HEK293T (cell line): ENCODE measurements around the gene NPY.

Experiments
- CTCF ChIA-PET: fragments of 350-600 bp; formaldehyde crosslinking; extraction: SDS; loops from one replicate; lab custom pipeline; 2021; ENCODE audit warnings: antibody characterized with exemption, inconsistent platforms; lab: Yijun Ruan, JAX
- POLR2A ChIA-PET: fragments of 350-600 bp; formaldehyde crosslinking; extraction: SDS; loops from one replicate; lab custom pipeline; 2020; ENCODE audit warnings: antibody characterized with exemption, inconsistent platforms; lab: Yijun Ruan, JAX
- DNase-seq: peaks from one replicate; pipeline ENCODE4 v3.0.0; 2012; ENCODE audit warnings: mixed read lengths; ENCODE audit errors: extremely low spot score
- ARNT ChIP-seq: fragments of 450-650 bp; IDR thresholded peaks from 2 replicates; pipeline ENCODE4 v1.6.1; 2017; ENCODE audit warnings: mild to moderate bottlenecking
- BHLHE40 ChIP-seq: fragments of 450-650 bp; IDR thresholded peaks from 2 replicates; pipeline ENCODE4 v1.6.1; 2016; ENCODE audit warnings: mild to moderate bottlenecking, moderate library complexity, borderline replicate concordance
- CTBP1 ChIP-seq: fragments of 450-650 bp; IDR thresholded peaks from 2 replicates; pipeline ENCODE4 v1.6.1; 2016; ENCODE audit warnings: borderline replicate concordance
- ELF4 ChIP-seq: fragments of 450-650 bp; IDR thresholded peaks from 2 replicates; pipeline ENCODE4 v1.6.1; 2017; ENCODE audit warnings: antibody characterized with exemption
- FOXA1 ChIP-seq: fragments of 450-650 bp; IDR thresholded peaks from 2 replicates; pipeline ENCODE4 v1.6.1; 2016; ENCODE audit warnings: mild to moderate bottlenecking
- FOXM1 ChIP-seq: fragments of 450-650 bp; IDR thresholded peaks from 2 replicates; pipeline ENCODE4 v1.6.1; 2017; ENCODE audit warnings: mild to moderate bottlenecking, borderline replicate concordance
- HDGF ChIP-seq: fragments of 450-650 bp; IDR thresholded peaks from 2 replicates; pipeline ENCODE4 v1.6.1; 2017; ENCODE audit warnings: antibody characterized with exemption, borderline replicate concordance
- L3MBTL2 ChIP-seq: fragments of 450-650 bp; conservative IDR thresholded peaks from 2 replicates; pipeline ENCODE4 v1.6.1; 2016; ENCODE audit warnings: mild to moderate bottlenecking
- LEF1 ChIP-seq: fragments of 450-650 bp; IDR thresholded peaks from 2 replicates; pipeline ENCODE4 v1.6.1; 2017; ENCODE audit warnings: mild to moderate bottlenecking, borderline replicate concordance
- NFRKB ChIP-seq: fragments of 450-650 bp; IDR thresholded peaks from 2 replicates; pipeline ENCODE4 v1.6.1; 2016; ENCODE audit warnings: mild to moderate bottlenecking, moderate library complexity
- PKNOX1 ChIP-seq: fragments of 450-650 bp; IDR thresholded peaks from 2 replicates; pipeline ENCODE4 v1.6.1; 2016
- SP1 ChIP-seq: fragments of 450-650 bp; IDR thresholded peaks from 2 replicates; pipeline ENCODE4 v1.6.1; 2017
- SUZ12 ChIP-seq: fragments of 450-650 bp; IDR thresholded peaks from 2 replicates; pipeline ENCODE4 v1.6.1; 2016; ENCODE audit warnings: mild to moderate bottlenecking
- TARDBP ChIP-seq: fragments of 450-650 bp; IDR thresholded peaks from 2 replicates; pipeline ENCODE4 v1.6.1; 2016
- ZNF384 ChIP-seq: fragments of 450-650 bp; IDR thresholded peaks from 2 replicates; pipeline ENCODE4 v1.6.1; 2016

Gene NPY

GRCh38 chr7:24304494-24305095, 20.6 kb downstream of the NPY start:
- TF ChIP-seq CTBP1 = peak; percentile 57
- no peak for TF ChIP-seq ELF4
- peak; percentile 89 for TF ChIP-seq L3MBTL2
- no peak for TF ChIP-seq LEF1
- no peak for TF ChIP-seq FOXA1
- no peak for TF ChIP-seq HDGF
- TF ChIP-seq NFRKB = no peak
- ChIA-PET CTCF (interaction anchor here (1.1 kb wide), 1 partner anchor 15 kb away, joined by 3 read pairs; no protein-coding TSS in a partner anchor), POLR2A (interaction anchor here (1.0 kb wide), 1 partner anchor 821 kb away, joined by 3 read pairs; the partner anchor contains the start of gene CYCS)
- peak; percentile 60 for DNase-seq

- POLR2A ChIA-PET = no interaction called here
- peak; percentile 90 for TF ChIP-seq PKNOX1
- TF ChIP-seq TARDBP = no peak
- DNase-seq = no peak
- CTCF ChIA-PET = no interaction called here
These were observed 23.3 kb downstream of the NPY start for GRCh38 chr7:24307326-24307725.

GRCh38 chr7:24312588-24312987, 28.6 kb downstream of the NPY start:
- TF ChIP-seq LEF1 = no peak
- TF ChIP-seq L3MBTL2 = no peak
- DNase-seq = no peak
- ChIA-PET CTCF (no interaction called here), POLR2A (no interaction called here)

GRCh38 chr7:24313777-24314176, 29.8 kb downstream of the NPY start:
- no peak for TF ChIP-seq SP1
- TF ChIP-seq HDGF = no peak
- TF ChIP-seq NFRKB = no peak
- no peak for TF ChIP-seq TARDBP
- no peak for TF ChIP-seq LEF1
- no peak for TF ChIP-seq BHLHE40
- no peak for TF ChIP-seq ZNF384
- TF ChIP-seq SUZ12 = no peak
- no peak for TF ChIP-seq L3MBTL2
- TF ChIP-seq ARNT = no peak
- no peak for TF ChIP-seq CTBP1
- POLR2A ChIA-PET = no interaction called here
- no peak for DNase-seq
- CTCF ChIA-PET = no interaction called here

- DNase-seq = no peak
- POLR2A ChIA-PET = no interaction called here
- TF ChIP-seq SP1 (no peak), SUZ12 (no peak), FOXM1 (no peak), ARNT (no peak), TARDBP (no peak)
- CTCF ChIA-PET = no interaction called here
These were observed 32.4 kb downstream of the NPY start for GRCh38 chr7:24316340-24316739.

GRCh38 chr7:24318326-24318725, 34.3 kb downstream of the NPY start:
- TF ChIP-seq CTBP1 = no peak
- TF ChIP-seq SP1 = no peak
- TF ChIP-seq LEF1 = no peak
- no peak for TF ChIP-seq HDGF
- TF ChIP-seq SUZ12 = no peak
- no peak for TF ChIP-seq ARNT
- TF ChIP-seq ELF4 = no peak
- TF ChIP-seq BHLHE40 = no peak
- peak; percentile 9 for DNase-seq
- CTCF ChIA-PET = interaction anchor here (0.7 to 1.1 kb wide), 4 partner anchors 41 to 348 kb away, joined by 3 to 11 read pairs (median 4); no protein-coding TSS in a partner anchor
- POLR2A ChIA-PET = no interaction called here

GRCh38 chr7:24319209-24319608, 35.2 kb downstream of the NPY start:
- POLR2A ChIA-PET = no interaction called here
- DNase-seq = no peak
- CTCF ChIA-PET = no interaction called here

GRCh38 chr7:24323961-24324480, 40.0 kb downstream of the NPY start:
- TF ChIP-seq ELF4 = no peak
- TF ChIP-seq NFRKB = no peak
- TF ChIP-seq SP1 = no peak
- no peak for TF ChIP-seq BHLHE40
- TF ChIP-seq ARNT = no peak
- ChIA-PET CTCF (no interaction called here), POLR2A (no interaction called here)
- no peak for DNase-seq

More at GRCh38 chr7:24319209-24319608, 35.2 kb downstream of the NPY start:
- TF ChIP-seq ELF4 = no peak

- DNase-seq = no peak
- no peak for TF ChIP-seq CTBP1
- TF ChIP-seq ARNT = no peak
- no peak for TF ChIP-seq SP1
- no peak for TF ChIP-seq FOXM1
- TF ChIP-seq TARDBP = no peak
- no peak for TF ChIP-seq PKNOX1
- TF ChIP-seq SUZ12 = no peak
- ChIA-PET POLR2A (no interaction called here), CTCF (no interaction called here)
These were observed 41.7 kb downstream of the NPY start for GRCh38 chr7:24325708-24326107.
